PFSK-1 (cell line): ENCODE data around the gene PDLIM1.

Source experiments
- FOXP2 ChIP-seq: optimal IDR thresholded peaks from 2 replicates; pipeline ENCODE3; 2011; ENCODE audit warnings: borderline replicate concordance, control low read depth, inconsistent platforms; ENCODE audit not compliant: insufficient read depth; ENCODE audit errors: extremely low read length, extremely low read depth
- POLR2AphosphoS5 ChIP-seq: IDR thresholded peaks from 2 replicates; pipeline ENCODE4 v1.6.1; 2012; ENCODE audit warnings: low read depth, mild to moderate bottlenecking, control low read depth, low read length, moderate library complexity
- REST ChIP-seq, 2 experiments: IDR thresholded peaks; 2 replicates each; pipeline versions ENCODE4 v1.6.1 to v1.8.0; 2011 to 2012; ENCODE audit warnings: low read depth in 2 of 2, low read length in 2 of 2, control low read depth in 1 of 2, inconsistent platforms in 1 of 2, mild to moderate bottlenecking in 1 of 2, moderate library complexity in 1 of 2; ENCODE audit not compliant: insufficient read depth in 1 of 2
- SIN3A ChIP-seq: IDR thresholded peaks from 2 replicates; pipeline ENCODE4 v1.6.1; 2012; ENCODE audit warnings: mild to moderate bottlenecking, low read length, moderate library complexity, borderline replicate concordance; ENCODE audit not compliant: insufficient read depth
- TAF1 ChIP-seq: IDR thresholded peaks from 2 replicates; pipeline ENCODE4 v1.6.1; 2012; ENCODE audit warnings: low read length, control low read depth, borderline replicate concordance; ENCODE audit not compliant: insufficient read depth

DNA sequence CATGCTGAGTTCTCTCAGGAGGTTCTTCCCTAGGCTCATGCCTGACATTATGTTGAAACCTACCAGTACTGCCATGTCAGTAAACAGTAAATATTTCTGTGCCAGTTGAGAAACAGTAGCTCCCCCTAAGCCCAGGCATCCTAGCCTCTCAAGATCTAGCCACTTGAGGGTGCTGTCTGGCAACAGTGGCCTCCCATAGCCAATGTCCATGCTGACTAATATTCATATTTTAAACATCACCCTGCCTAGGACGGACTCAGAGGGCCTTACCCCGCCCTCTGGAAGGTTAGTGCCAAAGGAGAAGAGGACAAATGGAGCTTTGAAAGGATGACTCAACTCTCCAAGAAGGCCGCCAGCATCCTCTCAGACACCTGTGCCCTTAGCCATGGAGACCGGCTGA, 89.1 kb downstream of the PDLIM1 start:
- TF ChIP-seq TAF1 (no peak), FOXP2 (no peak), POLR2AphosphoS5 (no peak), SIN3A (no peak), REST (IDR thresholded peaks at IDR 0.05; ENCODE audit: insufficient read depth in 1 of 2, low read depth in 2 of 2, low read length in 2 of 2) (no peak)
